GM11168 (cell line): ENCODE measurements around the gene NFIC.

Experiments used
- in situ Hi-C: fragments of 300-500 bp; cut with MboI; formaldehyde crosslinking; loops from one replicate; pipeline ENCODE4 v1.12.0; 2022; ENCODE audit warnings: low sequenced_read_pairs; ENCODE audit not compliant: unreplicated experiment

NFIC gene

GRCh38 chr19:3459965-3460582 lies 93.7 kb downstream of the NFIC start:
- in situ Hi-C loops, result no loop called here

DNA sequence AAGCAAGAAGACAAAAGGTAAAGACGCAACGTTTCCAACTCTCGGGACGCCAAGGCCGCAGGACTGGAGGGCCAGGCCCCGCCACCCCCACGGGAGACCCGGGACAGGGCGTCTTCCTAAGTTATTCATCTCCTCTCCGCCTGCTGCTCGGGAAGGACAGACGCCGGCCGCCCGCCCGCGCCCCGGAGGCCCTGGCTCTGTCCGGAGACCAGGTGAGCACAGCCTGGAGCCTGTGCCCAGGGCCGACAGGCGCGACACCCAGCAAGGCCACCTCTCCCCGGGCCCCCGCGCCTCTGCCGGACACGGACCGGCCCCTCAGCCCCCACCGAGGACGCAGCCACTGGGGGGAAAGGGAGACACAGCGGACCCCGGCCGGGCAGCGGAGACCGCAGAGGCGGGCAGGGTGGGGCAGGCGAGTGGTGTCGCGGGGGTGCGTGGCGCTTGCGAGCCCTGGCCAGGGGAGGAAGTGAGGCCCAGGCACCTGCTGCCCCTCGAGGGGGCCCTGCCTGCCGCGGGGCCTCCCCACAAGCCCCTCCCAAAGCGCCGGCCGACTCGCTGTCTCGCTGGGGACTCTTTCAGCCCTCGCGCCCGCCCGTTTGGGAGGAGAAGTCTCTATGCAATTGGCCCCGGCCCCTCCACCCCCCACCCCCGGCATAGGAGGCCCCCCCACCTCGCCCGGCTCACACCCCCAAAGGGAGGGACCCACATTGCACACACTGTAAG lies 96.8 kb downstream of the NFIC start:
- in situ Hi-C loops, result no loop called here

DNA sequence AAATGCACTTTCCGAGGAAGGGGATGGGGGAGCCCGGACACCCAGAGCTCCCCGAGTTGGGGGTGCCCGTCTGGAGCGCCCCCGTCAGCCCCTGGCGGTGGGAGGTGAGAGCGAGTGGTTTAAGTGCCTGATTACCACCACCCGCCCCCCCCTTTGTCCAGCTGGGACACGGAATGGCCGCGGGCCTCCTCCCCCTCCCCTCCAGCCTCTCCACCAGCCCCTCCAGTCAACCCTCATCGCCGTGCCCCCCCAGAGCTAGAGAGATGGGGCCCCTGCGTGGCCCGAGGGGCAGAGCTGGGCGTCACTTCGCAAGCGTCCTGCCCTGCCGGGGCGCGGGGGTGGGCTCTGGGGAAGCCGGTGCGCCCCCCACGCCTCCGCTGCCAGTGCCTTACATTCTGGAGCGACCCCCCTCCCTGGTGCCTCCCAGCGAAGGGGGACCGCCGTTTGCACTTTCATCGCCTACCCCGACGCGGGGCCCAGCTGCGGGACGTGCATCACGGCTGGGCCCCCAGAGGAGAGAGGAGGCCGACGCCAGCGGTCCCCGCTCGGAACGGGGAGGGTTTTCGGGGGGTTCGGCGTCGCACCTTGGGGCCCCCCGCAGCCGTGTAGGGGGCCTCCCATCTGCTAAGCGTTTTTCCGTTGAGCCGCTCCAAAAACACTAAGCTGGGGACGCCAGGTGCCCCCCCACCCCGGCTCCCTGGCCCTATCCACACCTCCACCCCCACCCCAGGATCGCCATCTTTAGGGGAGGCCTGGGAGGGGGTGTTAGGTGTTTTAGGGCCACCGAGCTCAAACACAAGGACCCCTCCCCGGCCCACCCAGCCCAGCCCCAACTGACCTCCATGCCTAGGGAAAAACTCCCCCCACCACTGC lies 97.6 kb downstream of the NFIC start:
- in situ Hi-C loops, result no loop called here

DNA sequence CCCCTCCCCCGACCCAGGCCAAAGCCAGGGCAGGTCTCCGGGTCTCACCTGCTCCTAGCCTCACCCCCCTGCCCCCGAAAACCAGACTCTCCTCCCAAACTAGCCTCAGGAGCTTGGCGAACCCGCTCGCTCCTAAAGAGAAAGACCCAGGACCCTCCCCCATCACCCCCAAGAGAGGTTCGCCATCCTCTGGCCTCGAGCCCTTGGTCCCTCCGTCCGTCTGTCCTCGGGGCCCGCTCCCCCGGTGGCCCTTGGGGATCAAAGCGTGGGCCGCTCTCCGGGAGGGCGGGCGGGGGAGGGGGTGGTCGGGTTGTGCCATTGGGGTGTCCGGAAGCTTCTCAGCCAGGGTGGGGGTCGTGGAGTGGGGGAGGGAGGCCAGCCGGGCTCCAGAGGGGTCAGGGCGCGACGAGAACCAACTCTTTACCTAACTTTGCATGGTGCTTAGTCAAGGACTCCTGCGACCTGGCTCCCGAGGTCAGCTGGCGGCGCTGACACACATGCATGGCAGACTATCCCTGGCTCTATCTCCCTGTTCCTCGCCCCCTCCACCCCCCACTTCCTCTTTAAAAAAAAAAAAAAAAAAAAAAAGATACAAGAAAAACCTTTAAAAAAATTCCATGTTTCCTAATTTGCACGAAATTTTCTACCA lies 98.3 kb downstream of the NFIC start:
- in situ Hi-C loops, result no loop called here

DNA sequence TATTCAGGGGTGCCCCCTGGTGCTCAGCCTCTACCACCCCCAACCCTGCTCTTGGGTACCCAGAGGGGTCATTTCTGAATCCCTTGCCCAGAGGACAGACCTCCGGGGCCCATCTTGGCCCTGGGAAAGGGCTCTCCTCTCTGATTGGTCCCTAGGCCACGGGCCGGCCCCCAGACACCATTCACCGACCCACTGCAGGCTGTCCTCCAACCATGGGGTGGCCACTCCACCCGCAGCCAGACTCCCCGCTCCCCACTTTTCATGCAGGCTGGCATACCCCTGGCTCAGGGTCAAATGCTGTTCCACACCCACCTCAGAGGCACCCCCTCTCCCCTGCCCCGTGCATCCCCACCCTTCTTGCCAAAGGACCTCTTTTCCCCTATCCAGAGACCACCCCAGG lies 99.2 kb downstream of the NFIC start:
- in situ Hi-C loops, result no loop called here

DNA sequence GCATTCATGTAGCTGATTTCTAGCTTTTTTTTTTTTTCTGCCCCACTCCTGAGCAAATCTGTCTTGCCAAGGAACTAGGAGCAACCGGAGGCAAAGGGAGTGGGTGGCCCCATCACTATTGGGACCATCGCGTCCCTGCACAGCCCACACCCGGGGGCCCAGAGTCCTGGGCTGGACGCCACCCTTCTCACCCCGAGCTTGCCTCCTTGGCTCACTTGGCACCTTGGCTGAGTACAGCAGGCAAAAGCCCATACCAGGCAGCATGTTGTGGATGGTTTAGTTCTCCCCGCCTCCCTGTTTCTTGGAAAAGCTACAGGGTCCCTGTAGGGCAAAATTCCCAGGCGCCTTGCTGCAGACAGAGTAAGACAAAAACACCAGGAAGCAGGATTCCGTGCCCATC lies 100.3 kb downstream of the NFIC start:
- in situ Hi-C loops, result no loop called here

GRCh38 chr19:3467437-3468198 lies 101.2 kb downstream of the NFIC start:
- in situ Hi-C loops, result no loop called here

DNA sequence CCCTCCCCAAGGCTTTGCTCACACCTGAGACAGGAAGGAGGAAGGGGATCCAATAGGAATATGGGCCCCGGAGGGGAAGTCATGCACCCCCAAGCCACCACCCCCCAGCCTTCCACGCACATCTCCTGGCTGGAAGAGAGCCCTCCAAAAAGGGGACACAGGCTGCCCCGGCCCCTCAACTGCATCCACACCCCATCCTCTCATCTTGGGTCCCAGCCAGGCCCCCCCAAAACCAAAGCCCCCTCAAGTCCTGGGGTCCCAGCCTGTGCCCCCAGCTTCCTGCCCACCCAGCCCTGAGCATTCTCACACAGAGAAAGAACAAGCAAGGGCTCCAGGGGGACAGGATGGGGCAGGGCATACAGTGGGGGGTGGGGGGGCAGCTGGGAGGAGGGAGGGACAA lies 101.8 kb downstream of the NFIC start:
- in situ Hi-C loops, result no loop called here

DNA sequence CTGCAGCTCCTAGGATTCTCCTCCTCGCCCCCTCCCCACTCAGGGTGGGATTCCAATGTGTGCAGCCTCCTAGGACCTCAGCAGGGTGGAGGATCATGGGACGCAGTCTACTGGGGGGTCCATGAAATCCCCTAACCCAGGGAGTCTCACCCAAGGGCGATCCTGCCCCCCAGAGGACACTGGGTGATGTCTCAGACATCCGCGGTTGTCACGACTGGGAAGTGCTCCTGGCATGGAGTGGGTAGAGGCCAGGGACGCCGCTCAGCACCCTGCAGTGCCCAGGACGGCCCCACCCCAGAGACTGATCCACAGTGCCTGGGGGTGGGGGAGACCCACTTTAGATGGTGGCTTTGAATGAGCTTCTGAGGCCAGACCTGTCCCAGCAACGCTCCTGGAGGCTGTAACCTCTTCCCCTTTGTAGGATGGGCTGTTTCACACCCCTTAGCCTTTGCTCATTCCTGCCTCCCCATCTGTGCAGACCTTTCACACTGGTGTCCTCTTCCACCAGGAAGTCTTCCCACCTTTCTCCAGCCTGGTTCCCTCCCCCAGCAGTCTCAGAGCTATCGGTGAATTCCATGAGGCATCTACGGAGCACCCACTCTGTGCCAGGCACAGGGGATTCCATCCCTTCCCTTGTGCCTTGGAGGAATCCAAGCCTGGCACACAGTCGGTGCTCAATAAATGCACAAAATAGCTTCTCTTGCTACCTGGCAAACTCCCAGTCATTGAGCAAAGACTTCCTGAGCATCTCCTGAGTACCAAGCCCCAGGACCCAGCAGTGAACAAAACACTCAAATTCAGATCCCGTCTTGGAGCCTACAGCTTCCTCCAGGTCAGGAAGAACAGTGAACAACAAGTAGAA lies 103.5 kb downstream of the NFIC start:
- in situ Hi-C loops, result no loop called here

DNA sequence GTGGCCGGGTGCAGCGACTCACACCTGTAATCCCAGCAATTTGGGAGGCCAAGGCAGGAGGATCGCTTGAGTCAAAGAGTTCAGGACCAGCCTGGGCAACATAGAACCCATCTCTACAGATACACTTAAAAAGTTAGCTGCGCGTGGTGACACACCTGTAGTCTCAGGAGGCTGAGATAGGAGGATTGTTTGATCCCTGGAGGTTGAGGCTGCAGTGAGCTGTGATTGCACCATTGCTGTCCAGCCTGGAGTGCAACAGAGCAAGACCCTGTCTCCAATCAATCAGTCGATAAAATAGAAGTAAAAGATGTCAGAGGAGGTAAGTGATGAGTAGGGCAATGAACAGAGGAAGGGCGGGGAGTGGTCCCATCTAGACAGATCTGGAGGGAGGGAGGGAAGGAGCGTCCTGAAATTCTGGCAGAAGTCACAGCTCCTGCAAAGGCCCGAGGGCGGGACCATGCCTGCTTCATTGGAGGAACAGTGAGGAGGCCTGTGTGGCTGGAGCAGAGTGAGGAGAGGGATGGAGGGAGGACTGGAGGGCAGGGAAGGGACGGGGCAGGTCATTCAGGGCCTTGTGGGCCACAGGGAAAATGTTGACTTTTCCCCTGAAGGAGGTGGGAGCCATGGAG lies 104.2 kb downstream of the NFIC start:
- in situ Hi-C loops, result no loop called here

DNA sequence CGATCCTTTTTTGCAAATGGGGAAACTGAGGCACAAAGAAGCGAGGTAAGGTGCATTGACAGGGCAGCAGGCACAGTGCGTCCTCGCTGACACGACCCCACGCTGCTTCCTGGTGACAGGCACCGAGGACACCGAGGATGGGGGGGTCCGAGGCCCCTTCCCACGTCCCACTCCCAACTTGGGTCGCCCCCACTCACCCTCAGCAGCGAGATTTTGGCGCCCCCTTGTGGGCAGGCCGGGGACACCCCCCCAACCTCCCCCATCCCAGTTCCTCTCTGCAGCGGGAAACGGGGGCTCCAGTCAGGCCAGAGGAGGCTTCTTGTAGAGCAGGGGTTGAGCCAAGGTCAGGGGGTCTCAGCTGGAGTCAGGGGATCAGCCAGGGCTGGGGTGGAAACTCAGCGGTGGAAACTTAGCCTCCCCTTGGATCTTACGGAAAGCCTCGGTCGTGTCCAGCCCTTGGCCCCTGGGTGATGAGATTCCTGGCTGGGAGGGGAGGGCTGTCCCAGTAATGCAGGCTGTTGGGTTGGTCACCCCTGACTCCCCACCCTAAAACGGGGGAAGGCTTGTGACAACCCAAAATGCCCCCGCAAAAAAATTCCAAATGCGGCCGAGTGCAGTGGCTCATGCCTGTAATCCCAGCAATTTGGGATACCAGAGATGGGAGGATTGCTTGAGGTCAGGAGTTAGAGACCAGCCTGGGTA lies 105.7 kb downstream of the NFIC start:
- in situ Hi-C loops, result no loop called here

DNA sequence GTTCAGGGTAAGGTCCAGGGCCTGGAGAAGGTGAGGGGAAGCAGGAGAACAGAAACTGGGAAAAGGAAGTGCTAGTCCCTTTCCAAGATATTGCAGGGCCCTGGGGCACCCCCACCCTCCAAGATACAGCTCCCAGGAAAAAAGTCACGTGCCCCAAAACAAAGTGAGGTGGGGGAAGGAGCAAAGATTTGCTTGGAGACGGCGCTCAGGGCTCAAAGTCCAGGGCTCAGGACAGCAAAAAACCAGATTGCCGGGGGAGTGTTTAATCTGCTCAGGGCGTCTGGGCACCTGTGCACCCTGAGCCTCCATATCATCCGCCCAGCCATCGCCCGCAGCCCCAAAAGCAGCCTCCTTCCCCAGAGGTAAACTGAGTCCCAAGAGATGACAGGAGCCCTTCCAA lies 107.6 kb downstream of the NFIC start:
- in situ Hi-C loops, result no loop called here

- in situ Hi-C loops, result no loop called here
Measured at GRCh38 chr19:3474614-3475013, 108.2 kb downstream of the NFIC start.

- in situ Hi-C loops, result no loop called here
Measured at GRCh38 chr19:3475449-3475848, 109.1 kb downstream of the NFIC start.

- in situ Hi-C loops, result no loop called here
Measured at GRCh38 chr19:3476830-3477229, 110.4 kb downstream of the NFIC start.

DNA sequence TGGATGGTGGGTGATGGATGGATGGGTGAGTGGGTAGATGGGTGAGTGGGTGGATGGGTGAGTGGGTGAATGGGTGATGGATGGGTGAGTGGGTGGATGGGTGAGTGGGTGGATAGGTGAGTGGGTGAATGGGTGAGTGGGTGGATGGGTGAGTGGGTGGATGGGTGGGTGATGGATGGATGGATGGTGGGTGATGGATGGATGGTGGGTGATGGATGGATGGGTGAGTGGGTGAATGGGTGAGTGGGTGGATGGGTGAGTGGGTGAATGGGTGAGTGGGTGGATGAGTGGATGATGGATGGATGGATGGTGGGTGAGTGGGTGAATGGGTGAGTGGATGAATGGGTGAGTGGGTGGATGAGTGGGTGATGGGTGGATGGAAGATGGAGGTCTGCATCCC lies 111.1 kb downstream of the NFIC start:
- in situ Hi-C loops, result no loop called here

GRCh38 chr19:3477951-3478350 lies 111.6 kb downstream of the NFIC start:
- in situ Hi-C loops, result no loop called here
